IPS-20b (cell line): ENCODE results near the gene FRMPD1.
A peak's percentile ranks its signal among the peaks of the same experiment; 100 is the strongest.

Source experiments
- H3K27ac ChIP-seq: one replicate; pipeline ENCODE4 v1.5.1; 2013; ENCODE audit warnings: low read length
- H3K27me3 ChIP-seq: 2 replicates; pipeline ENCODE4 v1.6.1; 2013; ENCODE audit warnings: mild to moderate bottlenecking, low read length, inconsistent platforms; ENCODE audit not compliant: insufficient read depth
- H3K36me3 ChIP-seq: 2 replicates; pipeline ENCODE4 v1.6.1; 2013; ENCODE audit warnings: low read depth, mild to moderate bottlenecking, inconsistent platforms, low read length, moderate library complexity; ENCODE audit not compliant: insufficient read depth
- H3K4me1 ChIP-seq: 2 replicates; pipeline ENCODE4 v1.6.1; 2013; ENCODE audit warnings: mild to moderate bottlenecking, control low read depth, inconsistent platforms, low read length, moderate library complexity; ENCODE audit not compliant: insufficient read depth
- H3K4me3 ChIP-seq: 2 replicates; pipeline ENCODE4 v1.5.1; 2013; ENCODE audit warnings: mild to moderate bottlenecking, low read length, inconsistent platforms
- H3K9ac ChIP-seq: 2 replicates; pipeline ENCODE4 v1.6.1; 2013; ENCODE audit warnings: low read depth, mild to moderate bottlenecking, inconsistent platforms, low read length, moderate library complexity
- H3K9me3 ChIP-seq: 2 replicates; pipeline ENCODE4 v1.6.1; 2013; ENCODE audit warnings: mild to moderate bottlenecking, low read depth, low read length, inconsistent platforms; ENCODE audit not compliant: insufficient read depth

The FRMPD1 gene

GRCh38 chr9:37635808-37636207 is 14.9 kb upstream of the FRMPD1 start:
- Histone ChIP-seq H3K4me3 (no peak overlapping the region), H3K9me3 (no peaks in the 10 kb centered on the region), H3K9ac (no peak overlapping the region), H3K36me3 (no peaks in the 10 kb centered on the region), H3K4me1 (no peaks in the 10 kb centered on the region), H3K27ac (no peak overlapping the region), H3K27me3 (no peaks in the 10 kb centered on the region)

GRCh38 chr9:37636511-37637448 is 14.0 kb upstream of the FRMPD1 start:
- Histone ChIP-seq H3K27me3 (no peaks in the 10 kb centered on the region), H3K4me1 (no peaks in the 10 kb centered on the region), H3K27ac (no peak overlapping the region), H3K9me3 (no peaks in the 10 kb centered on the region), H3K4me3 (no peak overlapping the region), H3K9ac (no peak overlapping the region), H3K36me3 (no peaks in the 10 kb centered on the region)

GRCh38 chr9:37639109-37639762 is 11.5 kb upstream of the FRMPD1 start:
- no peak overlapping the region for H3K4me3 ChIP-seq

GRCh38 chr9:37639841-37640240 is 10.9 kb upstream of the FRMPD1 start:
- no peak overlapping the region for H3K27ac ChIP-seq
- H3K4me1 ChIP-seq = no peaks in the 10 kb centered on the region

More at GRCh38 chr9:37639109-37639762, 11.5 kb upstream of the FRMPD1 start:
- Histone ChIP-seq H3K27me3 (no peaks in the 10 kb centered on the region; the same call in 1 of the 2 replicates), H3K4me1 (no peaks in the 10 kb centered on the region), H3K27ac (no peak overlapping the region), H3K36me3 (no peaks in the 10 kb centered on the region), H3K9me3 (no peaks in the 10 kb centered on the region), H3K9ac (no peak overlapping the region)

GRCh38 chr9:37640246-37640645 is 10.5 kb upstream of the FRMPD1 start:
- H3K9ac ChIP-seq = no peak overlapping the region

More at GRCh38 chr9:37639841-37640240, 10.9 kb upstream of the FRMPD1 start:
- Histone ChIP-seq H3K36me3 (no peaks in the 10 kb centered on the region), H3K9ac (no peak overlapping the region), H3K27me3 (no peaks in the 10 kb centered on the region; the same call in 1 of the 2 replicates), H3K4me3 (no peak overlapping the region), H3K9me3 (no peaks in the 10 kb centered on the region)

GRCh38 chr9:37641331-37641730 is 9.4 kb upstream of the FRMPD1 start:
- Histone ChIP-seq H3K9me3 (no peaks in the 10 kb centered on the region), H3K9ac (no peak overlapping the region), H3K27ac (no peak overlapping the region), H3K36me3 (no peaks in the 10 kb centered on the region), H3K4me1 (no peaks in the 10 kb centered on the region), H3K4me3 (no peak overlapping the region), H3K27me3 (peaks cover 13% of the 10 kb centered on the region)

More at GRCh38 chr9:37640246-37640645, 10.5 kb upstream of the FRMPD1 start:
- Histone ChIP-seq H3K9me3 (no peaks in the 10 kb centered on the region), H3K36me3 (no peaks in the 10 kb centered on the region), H3K4me3 (no peak overlapping the region), H3K4me1 (no peaks in the 10 kb centered on the region), H3K27ac (no peak overlapping the region), H3K27me3 (peaks cover 2% of the 10 kb centered on the region)

- Histone ChIP-seq H3K27ac (no peak overlapping the region), H3K36me3 (no peaks in the 10 kb centered on the region), H3K4me3 (no peak overlapping the region), H3K9ac (no peak overlapping the region), H3K9me3 (no peaks in the 10 kb centered on the region), H3K4me1 (no peaks in the 10 kb centered on the region), H3K27me3 (peaks cover 27% of the 10 kb centered on the region)
Measured at GRCh38 chr9:37643214-37643613, 7.5 kb upstream of the FRMPD1 start.

GRCh38 chr9:37645903-37646506 is 4.7 kb upstream of the FRMPD1 start:
- no peak overlapping the region for H3K27ac ChIP-seq
- H3K9me3 ChIP-seq = no peaks in the 10 kb centered on the region
- no peaks in the 10 kb centered on the region for H3K4me1 ChIP-seq
- H3K27me3 ChIP-seq = peaks cover 53% of the 10 kb centered on the region
- H3K36me3 ChIP-seq = no peaks in the 10 kb centered on the region
- no peak overlapping the region for H3K9ac ChIP-seq
- H3K4me3 ChIP-seq = no peak overlapping the region

- Histone ChIP-seq H3K27ac (no peak overlapping the region), H3K9ac (no peak overlapping the region), H3K9me3 (no peaks in the 10 kb centered on the region), H3K4me3 (peak overlapping the region; percentile 63; the same call in 1 of the 2 replicates), H3K4me1 (no peaks in the 10 kb centered on the region), H3K27me3 (peaks cover 92% of the 10 kb centered on the region), H3K36me3 (no peaks in the 10 kb centered on the region)
Measured at GRCh38 chr9:37650299-37650872, 368 bp upstream of the FRMPD1 start.

- Histone ChIP-seq H3K4me1 (no peaks in the 10 kb centered on the region), H3K27ac (no peak overlapping the region), H3K9me3 (no peaks in the 10 kb centered on the region), H3K4me3 (no peak overlapping the region), H3K36me3 (no peaks in the 10 kb centered on the region), H3K27me3 (peaks cover 77% of the 10 kb centered on the region), H3K9ac (no peak overlapping the region)
Measured at GRCh38 chr9:37652261-37652660, 1.5 kb downstream of the FRMPD1 start.

- no peaks in the 10 kb centered on the region for H3K9me3 ChIP-seq
- peaks cover 67% of the 10 kb centered on the region for H3K27me3 ChIP-seq
- H3K27ac ChIP-seq = no peak overlapping the region
- no peaks in the 10 kb centered on the region for H3K36me3 ChIP-seq
- H3K4me3 ChIP-seq = no peak overlapping the region
- no peak overlapping the region for H3K9ac ChIP-seq
- no peaks in the 10 kb centered on the region for H3K4me1 ChIP-seq
Measured at GRCh38 chr9:37653385-37653784, 2.6 kb downstream of the FRMPD1 start.
